Sigmoid colon (tissue), 4 donors: Measurements from ENCODE around the gene TMEM94.

Experiments used
- CTCF ChIP-seq, 4 experiments: fragments of 450-650 bp in 3 of 4; fragments of 200-600 bp in 1 of 4; IDR thresholded peaks; one replicate each; pipeline ENCODE4 v1.5.1; 2016 to 2019; ENCODE audit warnings: antibody characterized with exemption in 4 of 4, mild to moderate bottlenecking in 3 of 4, moderate library complexity in 2 of 4
- EP300 ChIP-seq, 4 donors: sonication (generic); formaldehyde crosslinking; IDR thresholded peaks; one replicate each; pipeline ENCODE4 v1.6.1; 2017; ENCODE audit warnings: antibody characterized with exemption in 4 of 4

- no peak for TF ChIP-seq CTCF (IDR thresholded peaks at IDR 0.05)
- TF ChIP-seq EP300 (IDR thresholded peaks at IDR 0.05) = no peak
Measured at GRCh38 chr17:75503976-75504346, 47.5 kb downstream of the TMEM94 start.
